Progenitor cell of endocrine pancreas (in vitro differentiated cells): ENCODE results near the gene NUDT2. TPM values are rescaled to one million over a fixed set of nuclear protein-coding genes. Genes with fewer than 3 reads are reported as not detected.

Source experiments
- DNase-seq: peaks from one replicate; pipeline ENCODE4 v3.0.0; 2021; ENCODE audit warnings: low spot score; ENCODE audit not compliant: unreplicated experiment
- H3K27ac Mint-ChIP-seq: 2 replicates; pipeline ENCODE4 v1.8.0; 2021; ENCODE audit warnings: mild to moderate bottlenecking, moderate library complexity, mixed read lengths
- H3K27me3 Mint-ChIP-seq: 2 replicates; pipeline ENCODE4 v1.8.0; 2021; ENCODE audit warnings: mixed read lengths
- H3K36me3 Mint-ChIP-seq: 2 replicates; pipeline ENCODE4 v1.8.0; 2022; ENCODE audit warnings: mixed read lengths; ENCODE audit not compliant: insufficient read depth
- H3K4me1 Mint-ChIP-seq: 2 replicates; pipeline ENCODE4 v1.8.0; 2021; ENCODE audit warnings: low read depth, mixed read lengths
- H3K4me3 Mint-ChIP-seq: 2 replicates; pipeline ENCODE4 v1.8.0; 2021; ENCODE audit warnings: low read depth, mild to moderate bottlenecking, moderate library complexity, mixed read lengths
- H3K9me3 Mint-ChIP-seq: 2 replicates; pipeline ENCODE4 v1.8.0; 2021; ENCODE audit warnings: low read depth, mixed read lengths
- CTCF ChIP-seq: fragments of 200-600 bp; sonication (generic); IDR thresholded peaks from one replicate; pipeline ENCODE4 v1.5.0; 2021; ENCODE audit warnings: antibody characterized with exemption, mild to moderate bottlenecking; ENCODE audit not compliant: unreplicated experiment
- long read RNA-seq: library from polyadenylated mRNA; unstranded; transcript quantifications from one replicate; pipeline ENCODE4 v2.0.0, GENCODE V29; 2020
- total RNA-seq: library from RNA; stranded (reverse); gene quantifications from 2 replicates; pipeline ENCODE4 v1.2.1, GENCODE V29; 2021

Gene NUDT2
- total RNA-seq = 21.1 TPM in 2 replicates
- long read RNA-seq, transcript NUDT2-201 (4 exons, 960 nt) = major isoform, 7 of 14 reads
- long read RNA-seq, partial matches to known transcripts = 3 of 14 reads
- long read RNA-seq, other reads (novel, unspliced or antisense) = 4 of 14 reads

DNA sequence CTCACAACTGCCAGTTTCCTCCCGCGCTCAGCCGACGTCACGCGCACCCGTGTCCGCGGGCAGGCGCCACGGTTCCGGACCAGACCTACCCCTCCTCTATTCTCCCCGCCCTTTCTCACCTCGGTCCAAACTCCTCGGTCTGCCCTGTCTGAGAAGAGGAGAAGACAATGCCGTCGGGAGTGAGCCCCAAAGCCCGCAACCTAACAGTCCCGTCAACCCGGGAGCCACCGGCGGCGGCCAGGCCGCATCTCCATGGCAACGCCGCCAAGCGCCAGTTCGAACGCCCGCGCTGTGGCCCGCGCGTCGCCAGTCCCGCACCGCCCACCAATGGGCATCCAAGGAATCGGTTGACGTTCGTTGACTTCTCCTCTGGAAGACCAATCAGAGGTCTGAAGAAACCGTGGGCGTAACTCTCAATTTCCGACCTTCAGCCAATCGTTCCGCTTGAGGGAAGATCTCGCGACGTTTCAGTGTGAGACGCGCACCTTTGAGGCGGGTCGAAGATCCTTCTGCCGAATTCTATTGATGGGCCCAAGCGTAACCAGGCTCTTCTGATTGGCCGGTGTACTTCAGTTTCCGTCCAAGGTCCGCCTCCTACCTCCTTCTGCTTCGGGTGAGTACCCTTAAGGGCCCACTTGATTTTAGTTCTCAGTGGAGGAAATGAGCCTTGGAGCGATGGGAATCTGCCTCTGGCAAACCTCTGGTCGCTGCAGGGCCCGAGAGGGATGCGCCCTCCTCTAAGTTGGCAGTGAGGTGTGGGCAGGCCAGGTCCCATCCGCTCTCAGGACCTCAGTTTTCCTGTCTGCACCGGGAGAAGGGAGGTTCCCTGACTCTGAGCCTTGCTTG lies at the start of gene NUDT2, which contains the start of gene KIF24:
Gene NUDT2, plus strand, starts transcription at position 583 of the 846 bp plus-strand sequence. CDS start 9,471 bp downstream, outside the sequence.
Gene KIF24, minus strand, starts transcription at position 282 of the 846 bp plus-strand sequence. CDS start 17,922 bp downstream, outside the sequence.
- no peak for TF ChIP-seq CTCF
- H3K27me3 Mint-ChIP-seq = no peaks in the 10 kb centered on the region
- H3K4me1 Mint-ChIP-seq = peaks cover 28% of the 10 kb centered on the region
- H3K4me3 Mint-ChIP-seq = peak within 1 kb of the TSS; percentile 98
- no peaks in the 10 kb centered on the region for H3K9me3 Mint-ChIP-seq
- no peaks in the 10 kb centered on the region for H3K36me3 Mint-ChIP-seq
- DNase-seq = peak; percentile 91
- peak within 1 kb of the TSS; percentile 99 for H3K27ac Mint-ChIP-seq

- TF ChIP-seq CTCF = no peak
Observed at GRCh38 chr9:34282096-34282495, 47.3 kb upstream of the NUDT2 start.

GRCh38 chr9:34289159-34289558 lies 40.2 kb upstream of the NUDT2 start:
- DNase-seq = no peak
- no peak for TF ChIP-seq CTCF
- Mint-ChIP-seq H3K4me1 (no peaks in the 10 kb centered on the region), H3K9me3 (no peaks in the 10 kb centered on the region), H3K4me3 (no peak overlapping the region), H3K36me3 (peaks cover 7% of the 10 kb centered on the region), H3K27ac (no peak overlapping the region), H3K27me3 (no peaks in the 10 kb centered on the region)

More at GRCh38 chr9:34282096-34282495, 47.3 kb upstream of the NUDT2 start:
- Mint-ChIP-seq H3K36me3 (peaks cover 13% of the 10 kb centered on the region), H3K4me1 (no peaks in the 10 kb centered on the region), H3K27ac (no peak overlapping the region), H3K9me3 (no peaks in the 10 kb centered on the region), H3K27me3 (no peaks in the 10 kb centered on the region), H3K4me3 (no peak overlapping the region)
- DNase-seq = no peak

DNA sequence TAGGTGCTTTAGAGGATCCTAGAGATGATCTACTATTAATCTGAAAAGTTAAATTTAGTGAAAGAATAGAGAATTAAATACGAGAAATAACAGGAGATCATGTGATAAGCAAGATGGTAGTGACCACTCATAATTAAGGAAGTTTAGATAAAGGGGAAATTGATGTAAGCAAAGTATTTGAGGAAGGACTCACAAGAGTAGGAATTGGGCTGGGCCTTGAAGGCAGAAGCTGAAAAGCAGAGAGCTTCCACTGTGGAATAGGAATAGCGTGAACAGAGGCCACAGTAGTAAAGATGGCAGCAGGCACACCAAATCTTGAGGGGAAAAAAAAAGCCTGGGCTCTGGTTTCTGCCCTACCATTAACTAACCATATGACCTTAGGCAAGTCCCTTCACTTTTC lies 38.3 kb upstream of the NUDT2 start:
- Mint-ChIP-seq H3K9me3 (no peaks in the 10 kb centered on the region), H3K27ac (no peak overlapping the region), H3K36me3 (peaks cover 7% of the 10 kb centered on the region), H3K27me3 (no peaks in the 10 kb centered on the region), H3K4me1 (no peaks in the 10 kb centered on the region), H3K4me3 (no peak overlapping the region)
- no peak for TF ChIP-seq CTCF
- DNase-seq = no peak

GRCh38 chr9:34291423-34291822 lies 37.9 kb upstream of the NUDT2 start:
- no peak for DNase-seq
- H3K4me1 Mint-ChIP-seq = no peaks in the 10 kb centered on the region
- no peaks in the 10 kb centered on the region for H3K9me3 Mint-ChIP-seq
- no peaks in the 10 kb centered on the region for H3K27me3 Mint-ChIP-seq
- TF ChIP-seq CTCF = no peak
- H3K36me3 Mint-ChIP-seq = peaks cover 4% of the 10 kb centered on the region
- H3K4me3 Mint-ChIP-seq = no peak overlapping the region
- H3K27ac Mint-ChIP-seq = no peak overlapping the region
